Gastrocnemius medialis (tissue), 4 donors: Measurements from ENCODE around the gene SH3BP4. TPM values are rescaled to one million over a fixed set of nuclear protein-coding genes. Genes with fewer than 3 reads are reported as not detected.

Source experiments
- ATAC-seq, 2 donors: fragments of 150-250 bp; one replicate each; pipeline ENCODE4 v1.9.1; 2016
- DNase-seq, 2 donors: peaks; one replicate each; pipeline ENCODE4 v3.0.0-alpha.2; 2019
- H3K27ac ChIP-seq, 4 donors: fragments of 200-600 bp; sonication (generic); 1 replicate in 1 of 4; 2 replicates in 3 of 4; pipeline ENCODE4 v1.5.1; 2016 to 2018; ENCODE audit warnings: mild to moderate bottlenecking in 2 of 4, moderate library complexity in 1 of 4
- H3K27me3 ChIP-seq, 3 donors: fragments of 200-600 bp; sonication (generic) in 2 of 3; 1 replicate in 1 of 3; 2 replicates in 2 of 3; pipeline versions ENCODE4 v1.5.1 to v1.6.0; 2016 to 2019; ENCODE audit warnings: mild to moderate bottlenecking in 1 of 3, moderate library complexity in 1 of 3
- H3K36me3 ChIP-seq, 2 donors: fragments of 200-600 bp; sonication (generic) in 1 of 2; one replicate each; pipeline ENCODE4 v1.5.1; 2017 to 2018
- H3K4me1 ChIP-seq, 2 donors: fragments of 200-600 bp; sonication (generic) in 1 of 2; one replicate each; pipeline ENCODE4 v1.5.1; 2016 to 2017; ENCODE audit warnings: mild to moderate bottlenecking in 2 of 2
- H3K4me3 ChIP-seq, 4 donors: fragments of 200-600 bp; sonication (generic) in 3 of 4; 1 replicate in 1 of 4; 2 replicates in 3 of 4; pipeline ENCODE4 v1.5.1; 2016 to 2019; ENCODE audit warnings: mild to moderate bottlenecking in 2 of 4
- H3K9me3 ChIP-seq, 3 donors: fragments of 200-600 bp; sonication (generic) in 2 of 3; 1 replicate in 1 of 3; 2 replicates in 2 of 3; pipeline ENCODE4 v1.5.1; 2016 to 2019
- CTCF ChIP-seq, 5 experiments: fragments of 450-650 bp in 3 of 5; fragments of 200-600 bp in 2 of 5; sonication (generic) in 2 of 5; IDR thresholded peaks in 4 of 5; conservative IDR thresholded peaks in 1 of 5; 1 replicate in 4 of 5; 2 replicates in 1 of 5; pipeline ENCODE4 v1.5.1; 2016 to 2019; ENCODE audit warnings: antibody characterized with exemption in 5 of 5, mild to moderate bottlenecking in 3 of 5, moderate library complexity in 3 of 5
- POLR2A ChIP-seq, 2 donors: fragments of 450-650 bp; IDR thresholded peaks; one replicate each; pipeline ENCODE4 v1.6.1; 2017; ENCODE audit warnings: antibody characterized with exemption in 2 of 2, mild to moderate bottlenecking in 2 of 2, moderate library complexity in 2 of 2
- in situ Hi-C, 4 donors: fragments of 200-750 bp; cut with MboI; loops; one replicate each; pipeline versions ENCODE4 v1.15.0 to v1.8.0; 2017; ENCODE audit warnings: low sequenced_read_pairs in 4 of 4
- intact Hi-C: fragments of 100-400 bp; cut with DNase I; formaldehyde crosslinking; loops from one replicate; pipeline ENCODE4 v1.15.1; 2023; ENCODE audit warnings: low total_unique reads
- total RNA-seq, 4 donors: library from RNA; depleted of rRNA; stranded (reverse); fragments of >200 nt; gene quantifications; one replicate each; pipeline versions ENCODE4 v1.1.0 to v1.2.3, GENCODE V29; 2016

The SH3BP4 gene
- total RNA-seq, 4 donors from 2014 or later: 10.2 to 36.9 (median 15.9) TPM

- in situ Hi-C loops: no loop called here
- Histone ChIP-seq H3K9me3 (no peaks in the 10 kb centered on the region), H3K27me3 (no peaks in the 10 kb centered on the region), H3K36me3 (peaks cover 0 to 14% of the 10 kb centered on the region in 2 donors), H3K4me1 (no peaks in the 10 kb centered on the region), H3K4me3 (no peak overlapping the region), H3K27ac (no peak overlapping the region)
- ATAC-seq: no peak
- intact Hi-C loops: no loop called here
- DNase-seq: no peak
- TF ChIP-seq CTCF (IDR thresholded peaks at IDR 0.05 in 4 of 5, conservative IDR thresholded peaks at IDR 0.05 in 1 of 5): no peak
- TF ChIP-seq POLR2A (IDR thresholded peaks at IDR 0.05): no peak
Observed at GRCh38 chr2:235037604-235038166, 85.9 kb downstream of the SH3BP4 start.

GRCh38 chr2:235041221-235041917, 89.6 kb downstream of the SH3BP4 start:
- Histone ChIP-seq H3K4me3 (no peak overlapping the region), H3K27ac (no peak overlapping the region), H3K9me3 (no peaks in the 10 kb centered on the region), H3K36me3 (peaks cover 0 to 14% of the 10 kb centered on the region in 2 donors), H3K27me3 (no peaks in the 10 kb centered on the region), H3K4me1 (no peaks in the 10 kb centered on the region)
- in situ Hi-C loops: no loop called here
- DNase-seq (no peak), ATAC-seq (no peak)
- TF ChIP-seq POLR2A (IDR thresholded peaks at IDR 0.05): no peak
- TF ChIP-seq CTCF (IDR thresholded peaks at IDR 0.05 in 4 of 5, conservative IDR thresholded peaks at IDR 0.05 in 1 of 5): no peak
- intact Hi-C loops: no loop called here

DNA sequence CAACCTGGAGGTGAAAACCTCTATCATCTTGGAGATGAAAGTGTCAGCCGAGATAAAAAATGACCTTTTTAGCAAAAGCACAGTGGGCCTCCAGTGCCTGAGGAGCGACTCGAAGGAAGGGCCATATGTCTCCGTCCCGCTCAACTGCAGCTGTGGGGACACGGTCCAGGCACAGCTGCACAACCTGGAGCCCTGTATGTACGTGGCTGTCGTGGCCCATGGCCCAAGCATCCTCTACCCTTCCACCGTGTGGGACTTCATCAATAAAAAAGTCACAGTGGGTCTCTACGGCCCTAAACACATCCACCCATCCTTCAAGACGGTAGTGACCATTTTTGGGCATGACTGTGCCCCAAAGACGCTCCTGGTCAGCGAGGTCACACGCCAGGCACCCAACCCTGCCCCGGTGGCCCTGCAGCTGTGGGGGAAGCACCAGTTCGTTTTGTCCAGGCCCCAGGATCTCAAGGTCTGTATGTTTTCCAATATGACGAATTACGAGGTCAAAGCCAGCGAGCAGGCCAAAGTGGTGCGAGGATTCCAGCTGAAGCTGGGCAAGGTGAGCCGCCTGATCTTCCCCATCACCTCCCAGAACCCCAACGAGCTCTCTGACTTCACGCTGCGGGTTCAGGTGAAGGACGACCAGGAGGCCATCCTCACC, 90.2 kb downstream of the SH3BP4 start:
- TF ChIP-seq POLR2A (IDR thresholded peaks at IDR 0.05) (no peak), CTCF (IDR thresholded peaks at IDR 0.05 in 4 of 5, conservative IDR thresholded peaks at IDR 0.05 in 1 of 5) (no peak)
- Histone ChIP-seq H3K4me1 (no peaks in the 10 kb centered on the region), H3K4me3 (no peak overlapping the region), H3K36me3 (peaks cover 0 to 14% of the 10 kb centered on the region in 2 donors), H3K27me3 (no peaks in the 10 kb centered on the region), H3K27ac (no peak overlapping the region), H3K9me3 (no peaks in the 10 kb centered on the region)
- ATAC-seq (no peak), DNase-seq (no peak)
- intact Hi-C loops (no loop called here), in situ Hi-C loops (no loop called here)

- H3K27me3 ChIP-seq: no peaks in the 10 kb centered on the region
- no peak for TF ChIP-seq POLR2A (IDR thresholded peaks at IDR 0.05)
- no peak for TF ChIP-seq CTCF (IDR thresholded peaks at IDR 0.05 in 4 of 5, conservative IDR thresholded peaks at IDR 0.05 in 1 of 5)
- H3K4me3 ChIP-seq: no peak overlapping the region
- no peaks in the 10 kb centered on the region for H3K4me1 ChIP-seq
- DNase-seq: no peak
- no peaks in the 10 kb centered on the region for H3K9me3 ChIP-seq
- in situ Hi-C loops (no loop called here), intact Hi-C loops (no loop called here)
- peaks cover 0 to 14% of the 10 kb centered on the region in 2 donors for H3K36me3 ChIP-seq
- no peak overlapping the region for H3K27ac ChIP-seq
- ATAC-seq: no peak
Observed at GRCh38 chr2:235042576-235043515, 91.0 kb downstream of the SH3BP4 start.
